K562 (cell line): ENCODE measurements around the gene MACF1. TPM values are rescaled to one million over a fixed set of nuclear protein-coding genes. Genes with fewer than 3 reads are reported as not detected.

Source experiments
- LARP7 ChIP-seq: fragments of 450-650 bp; IDR thresholded peaks from 2 replicates; pipeline ENCODE4 v1.6.1; 2016
- LCOR ChIP-seq: sonication (generic); formaldehyde crosslinking; IDR thresholded peaks from 2 replicates; pipeline ENCODE4 v1.8.0; 2022; ENCODE audit warnings: mild to moderate bottlenecking, missing genetic modification reagents
- ZFP30 ChIP-seq: fragments of 250-450 bp; sonication (Bioruptor Pico); IDR thresholded peaks from 2 replicates; pipeline ENCODE4 v1.8.0; 2022; ENCODE audit warnings: moderate library complexity, mild to moderate bottlenecking, inconsistent platforms, borderline replicate concordance
- ZNF316 ChIP-seq: fragments of 450-650 bp; IDR thresholded peaks from 2 replicates; pipeline ENCODE4 v1.6.1; 2016
- polyA plus RNA-seq, 8 experiments: library from polyadenylated mRNA; depleted of rRNA in 4 of 8; stranded (reverse) in 5 of 8; unstranded in 3 of 8; fragments of >200 nt; fragmentation: Nextera tagmentation in 2 of 8; fragmentation: Illumina TruSeq in 1 of 8; extraction: Ambion mirVana in 2 of 8; extraction: Trizol in 1 of 8; gene quantifications; 2 replicates each; pipeline versions ENCODE4 v1.2.1 to v1.2.3, GENCODE V29; 2011 to 2014; ENCODE audit warnings: inconsistent platforms in 1 of 8, missing spikeins in 1 of 8
- total RNA-seq, 7 experiments: library from RNA; depleted of rRNA in 6 of 7; stranded (reverse); fragments of >200 nt in 6 of 7; fragmentation: Illumina TruSeq in 2 of 7; extraction: Trizol in 2 of 7; gene quantifications; 2 replicates each; pipeline versions ENCODE4 v1.2.1 to v1.2.3, GENCODE V29; 2011 to 2021; ENCODE audit warnings: low replicate concordance in 1 of 7
- TF ChIP-seq, protein P1 (sequence below): IDR thresholded peaks from 2 replicates; pipeline ENCODE4 v1.6.1; 2011; ENCODE audit warnings: borderline replicate concordance, low read depth, mild to moderate bottlenecking, moderate library complexity, low read length; ENCODE audit not compliant: insufficient read depth, poor library complexity, severe bottlenecking
- TF ChIP-seq, protein P2 (sequence below): sonication (generic); formaldehyde crosslinking; IDR thresholded peaks from 2 replicates; pipeline ENCODE4 v1.8.1; 2023; ENCODE audit warnings: mild to moderate bottlenecking, missing genetic modification reagents

MACF1 gene
- total and polyA plus RNA-seq, 9 of the 15 experiments (the other 6 are each of a cell fraction or from before 2014, with no cell fraction given): 13.2 to 232 (median 112) TPM

DNA sequence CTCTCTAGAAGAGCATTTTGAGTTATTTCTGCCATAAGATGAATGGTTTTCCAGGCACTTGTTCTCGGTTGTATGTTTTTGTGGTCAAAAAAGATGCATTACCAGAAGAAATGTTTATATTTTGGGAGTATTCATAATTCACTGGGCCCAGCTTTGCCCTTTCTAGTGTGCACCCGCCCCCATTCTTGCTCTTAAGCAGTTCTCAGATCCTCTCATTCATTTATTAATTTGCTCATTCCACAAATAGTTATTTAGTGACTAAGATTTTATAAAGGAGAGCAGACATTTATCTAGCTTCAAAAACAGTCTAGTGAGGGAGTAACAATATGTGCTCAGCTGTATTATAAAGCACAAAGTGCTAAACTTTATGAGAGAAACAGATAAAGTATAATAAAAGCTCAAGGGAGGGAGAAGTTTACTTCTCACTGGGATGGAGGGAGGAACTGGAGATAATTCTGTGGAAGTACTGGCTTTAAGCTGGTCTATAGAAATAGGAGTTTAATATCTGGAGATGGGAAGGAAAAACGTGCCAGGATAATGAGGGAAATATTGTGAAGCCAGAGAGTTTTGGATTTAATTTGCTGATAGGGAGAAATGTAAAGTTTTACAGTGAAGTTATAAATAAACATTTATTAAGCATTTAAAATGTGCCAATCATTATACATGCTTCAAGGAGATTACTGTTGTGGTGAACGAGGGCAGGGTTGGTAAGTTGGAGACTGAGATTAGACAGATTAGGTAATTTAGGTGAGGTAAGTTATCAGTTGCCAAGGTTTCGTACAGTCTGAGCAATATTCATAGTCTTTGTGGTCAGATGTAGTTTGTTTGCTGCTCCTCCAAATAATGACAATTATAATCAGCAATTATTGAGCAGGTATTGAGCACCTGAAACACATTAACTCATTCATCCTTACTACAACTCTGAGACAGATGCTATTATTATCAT is 9.1 kb upstream of the MACF1 start (continued):
- TF ChIP-seq, protein P1, sequence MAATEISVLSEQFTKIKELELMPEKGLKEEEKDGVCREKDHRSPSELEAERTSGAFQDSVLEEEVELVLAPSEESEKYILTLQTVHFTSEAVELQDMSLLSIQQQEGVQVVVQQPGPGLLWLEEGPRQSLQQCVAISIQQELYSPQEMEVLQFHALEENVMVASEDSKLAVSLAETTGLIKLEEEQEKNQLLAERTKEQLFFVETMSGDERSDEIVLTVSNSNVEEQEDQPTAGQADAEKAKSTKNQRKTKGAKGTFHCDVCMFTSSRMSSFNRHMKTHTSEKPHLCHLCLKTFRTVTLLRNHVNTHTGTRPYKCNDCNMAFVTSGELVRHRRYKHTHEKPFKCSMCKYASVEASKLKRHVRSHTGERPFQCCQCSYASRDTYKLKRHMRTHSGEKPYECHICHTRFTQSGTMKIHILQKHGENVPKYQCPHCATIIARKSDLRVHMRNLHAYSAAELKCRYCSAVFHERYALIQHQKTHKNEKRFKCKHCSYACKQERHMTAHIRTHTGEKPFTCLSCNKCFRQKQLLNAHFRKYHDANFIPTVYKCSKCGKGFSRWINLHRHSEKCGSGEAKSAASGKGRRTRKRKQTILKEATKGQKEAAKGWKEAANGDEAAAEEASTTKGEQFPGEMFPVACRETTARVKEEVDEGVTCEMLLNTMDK: no peak
- TF ChIP-seq LCOR (CRISPR knock-in tag): 0 out of 2 replicates have a peak, but pooled peaks have one; percentile 48
- TF ChIP-seq ZFP30 (CRISPR knock-in tag): no peak
- TF ChIP-seq ZNF316: peak; percentile 87
- TF ChIP-seq, protein P2, sequence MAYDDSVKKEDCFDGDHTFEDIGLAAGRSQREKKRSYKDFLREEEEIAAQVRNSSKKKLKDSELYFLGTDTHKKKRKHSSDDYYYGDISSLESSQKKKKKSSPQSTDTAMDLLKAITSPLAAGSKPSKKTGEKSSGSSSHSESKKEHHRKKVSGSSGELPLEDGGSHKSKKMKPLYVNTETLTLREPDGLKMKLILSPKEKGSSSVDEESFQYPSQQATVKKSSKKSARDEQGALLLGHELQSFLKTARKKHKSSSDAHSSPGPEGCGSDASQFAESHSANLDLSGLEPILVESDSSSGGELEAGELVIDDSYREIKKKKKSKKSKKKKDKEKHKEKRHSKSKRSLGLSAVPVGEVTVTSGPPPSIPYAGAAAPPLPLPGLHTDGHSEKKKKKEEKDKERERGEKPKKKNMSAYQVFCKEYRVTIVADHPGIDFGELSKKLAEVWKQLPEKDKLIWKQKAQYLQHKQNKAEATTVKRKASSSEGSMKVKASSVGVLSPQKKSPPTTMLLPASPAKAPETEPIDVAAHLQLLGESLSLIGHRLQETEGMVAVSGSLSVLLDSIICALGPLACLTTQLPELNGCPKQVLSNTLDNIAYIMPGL (CRISPR knock-in tag): no peak
- TF ChIP-seq LARP7: no peak
